BJ (cell line): Measurements from ENCODE around the gene PYGM. TPM values are rescaled to one million over a fixed set of nuclear protein-coding genes. Genes with fewer than 3 reads are reported as not detected.
A peak's percentile ranks its signal among the peaks of the same experiment; 100 is the strongest.

Experiments
- CTCF ChIA-PET: fragments of 350-600 bp; formaldehyde crosslinking; extraction: SDS; loops from one replicate; lab custom pipeline; 2021; ENCODE audit warnings: antibody characterized with exemption, inconsistent platforms; lab: Yijun Ruan, JAX
- POLR2A ChIA-PET: fragments of 300-600 bp; sonication (Branson Sonifier 250); formaldehyde crosslinking; extraction: SDS; loops from one replicate; lab custom pipeline; 2021; ENCODE audit warnings: antibody characterized with exemption; lab: Charles Lee
- DNase-seq: peaks from one replicate; pipeline ENCODE4 v3.0.0-alpha.2; 2011; ENCODE audit warnings: low read depth
- H3K27me3 ChIP-seq: 2 replicates; pipeline ENCODE4 v1.6.0; 2011; ENCODE audit warnings: low read length; ENCODE audit not compliant: control insufficient read depth, insufficient read depth
- H3K36me3 ChIP-seq: 2 replicates; pipeline ENCODE4 v1.5.1; 2011; ENCODE audit warnings: low read length; ENCODE audit not compliant: control insufficient read depth, insufficient read depth
- H3K4me3 ChIP-seq: 2 replicates; pipeline ENCODE4 v1.5.1; 2011; ENCODE audit warnings: low read depth, mild to moderate bottlenecking, control low read depth, low read length
- polyA plus RNA-seq: library from polyadenylated mRNA; depleted of rRNA; stranded (reverse); fragments of >200 nt; gene quantifications from 2 replicates; pipeline ENCODE4 v1.2.3, GENCODE V29; 2011
- TF ChIP-seq, protein P1 (sequence below): IDR thresholded peaks from 2 replicates; pipeline ENCODE4 v1.5.1; 2011; ENCODE audit warnings: low read depth, mild to moderate bottlenecking, control low read depth, inconsistent platforms, low read length, moderate library complexity; ENCODE audit not compliant: insufficient read depth

Gene PYGM
- polyA plus RNA-seq, 1 experiment = 0.10 TPM

GRCh38 chr11:64803158-64803845, 43.5 kb upstream of the PYGM start, which contains the start of gene MAP4K2:
Gene MAP4K2, minus strand, starts transcription at chr11:64803214. Its CDS starts 65 bp downstream, at chr11:64803149.
- TF ChIP-seq, protein P1, sequence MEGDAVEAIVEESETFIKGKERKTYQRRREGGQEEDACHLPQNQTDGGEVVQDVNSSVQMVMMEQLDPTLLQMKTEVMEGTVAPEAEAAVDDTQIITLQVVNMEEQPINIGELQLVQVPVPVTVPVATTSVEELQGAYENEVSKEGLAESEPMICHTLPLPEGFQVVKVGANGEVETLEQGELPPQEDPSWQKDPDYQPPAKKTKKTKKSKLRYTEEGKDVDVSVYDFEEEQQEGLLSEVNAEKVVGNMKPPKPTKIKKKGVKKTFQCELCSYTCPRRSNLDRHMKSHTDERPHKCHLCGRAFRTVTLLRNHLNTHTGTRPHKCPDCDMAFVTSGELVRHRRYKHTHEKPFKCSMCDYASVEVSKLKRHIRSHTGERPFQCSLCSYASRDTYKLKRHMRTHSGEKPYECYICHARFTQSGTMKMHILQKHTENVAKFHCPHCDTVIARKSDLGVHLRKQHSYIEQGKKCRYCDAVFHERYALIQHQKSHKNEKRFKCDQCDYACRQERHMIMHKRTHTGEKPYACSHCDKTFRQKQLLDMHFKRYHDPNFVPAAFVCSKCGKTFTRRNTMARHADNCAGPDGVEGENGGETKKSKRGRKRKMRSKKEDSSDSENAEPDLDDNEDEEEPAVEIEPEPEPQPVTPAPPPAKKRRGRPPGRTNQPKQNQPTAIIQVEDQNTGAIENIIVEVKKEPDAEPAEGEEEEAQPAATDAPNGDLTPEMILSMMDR = 0 out of 2 replicates have a peak, but pooled peaks have one; percentile 7
- H3K27me3 ChIP-seq = no peaks in the 10 kb centered on the region
- no peak for DNase-seq
- POLR2A ChIA-PET = no interaction called here
- CTCF ChIA-PET = interaction anchor here (0.5 to 0.9 kb wide), 4 partner anchors 15 to 375 kb away, joined by 3 read pairs; partner anchors contain the start of gene SF1
- peaks cover 23% of the 10 kb centered on the region for H3K36me3 ChIP-seq
- H3K4me3 ChIP-seq = peak within 1 kb of the TSS; percentile 52

GRCh38 chr11:64802370-64803157, 42.8 kb upstream of the PYGM start:
- ChIA-PET CTCF (interaction anchor here (0.8 kb wide), 1 partner anchor 24 kb away, joined by 3 read pairs; the partner anchor contains the start of gene SF1), POLR2A (interaction anchor here (0.6 kb wide), 1 partner anchor 19 kb away, joined by 4 read pairs; no protein-coding TSS in a partner anchor)
- TF ChIP-seq, protein P1 = no peak
- no peaks in the 10 kb centered on the region for H3K27me3 ChIP-seq
- DNase-seq = no peak
- H3K36me3 ChIP-seq = peaks cover 22% of the 10 kb centered on the region
- peak overlapping the region; percentile 52 for H3K4me3 ChIP-seq

DNA sequence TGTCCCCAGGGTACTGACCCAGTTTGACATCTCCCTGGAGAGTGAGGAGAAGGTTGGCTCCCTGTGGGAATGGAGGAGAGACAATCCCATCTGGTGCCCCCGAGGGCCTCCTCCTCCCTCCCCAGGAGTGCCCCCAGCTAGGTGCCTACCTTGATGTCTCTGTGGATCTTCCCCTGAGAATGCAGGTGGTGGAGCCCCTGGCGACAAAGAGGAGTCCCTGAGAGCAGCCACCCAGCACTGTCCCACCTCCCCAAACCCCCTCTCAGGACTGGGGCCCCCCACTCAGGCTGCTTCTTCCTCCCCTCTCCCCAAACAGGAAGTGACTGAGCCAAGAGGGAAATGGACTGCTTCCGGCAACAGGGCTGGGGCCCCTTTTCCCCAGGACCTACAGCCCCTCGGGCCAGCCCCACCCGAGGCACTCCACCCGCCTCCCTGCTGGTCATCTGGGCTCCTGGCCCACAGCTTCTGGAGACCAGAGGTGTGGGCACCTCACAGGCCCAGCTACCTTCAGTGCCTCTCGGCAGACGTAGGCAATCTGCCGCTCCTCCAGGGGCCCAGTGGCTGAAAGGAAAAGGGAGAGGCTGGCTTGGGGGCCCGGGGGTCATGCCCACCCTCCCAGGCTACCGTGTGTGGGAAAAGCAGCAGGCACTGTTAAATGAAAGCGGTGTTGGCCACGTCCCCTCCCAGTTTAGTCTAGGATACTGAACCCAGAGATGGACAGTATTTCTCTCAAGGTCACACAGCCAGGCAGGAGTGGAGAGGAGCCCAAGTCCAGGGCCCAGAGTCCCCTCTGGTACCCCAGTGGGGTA, 42.0 kb upstream of the PYGM start:
- ChIA-PET CTCF (no interaction called here), POLR2A (no interaction called here)
- Histone ChIP-seq H3K36me3 (peaks cover 21% of the 10 kb centered on the region), H3K27me3 (no peaks in the 10 kb centered on the region), H3K4me3 (peak overlapping the region; percentile 52)
- no peak for DNase-seq
- TF ChIP-seq, protein P1 = no peak

DNA sequence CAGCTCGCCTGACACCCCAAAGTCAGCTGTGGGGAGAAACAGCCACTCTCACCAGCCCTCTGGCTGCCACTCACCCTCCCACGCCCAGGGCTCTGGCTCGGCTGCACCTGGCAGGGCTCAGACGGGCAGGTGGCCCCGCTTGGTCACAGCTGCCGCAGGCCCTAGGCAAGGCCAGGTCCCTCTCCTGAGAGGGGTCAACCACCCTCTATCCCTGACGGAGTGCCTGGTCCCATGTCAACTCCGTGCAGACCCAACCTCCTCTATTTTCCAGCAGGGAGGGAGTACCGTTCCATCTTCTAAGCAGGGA, 41.3 kb upstream of the PYGM start:
- ChIA-PET POLR2A (no interaction called here), CTCF (no interaction called here)
- TF ChIP-seq, protein P1 = no peak
- DNase-seq = no peak
- Histone ChIP-seq H3K27me3 (no peaks in the 10 kb centered on the region), H3K4me3 (no peak overlapping the region), H3K36me3 (peaks cover 23% of the 10 kb centered on the region)
